AG08396 (cell line): ENCODE results near the gene DTX3.
"Not testable (repeated sequence)": the region's sequence is repeated elsewhere in the genome, so short reads cannot be mapped to it uniquely, and the experiment has no call there.

Experiments
- DNase-seq: peaks from one replicate; pipeline ENCODE4 v3.0.0; 2012; ENCODE audit warnings: low spot score, mixed read lengths

The DTX3 gene

GRCh38 chr12:57632073-57632957, 27.7 kb downstream of the DTX3 start:
- peak; percentile 55 for DNase-seq

- DNase-seq, result peak; percentile 91
Measured at GRCh38 chr12:57632958-57633840, 28.6 kb downstream of the DTX3 start, which contains the start of gene B4GALNT1. TSS of gene B4GALNT1 (minus strand) at chr12:57633201. CDS start at chr12:57632132, 1,069 bp downstream.

GRCh38 chr12:57636731-57637130, 32.1 kb downstream of the DTX3 start:
- DNase-seq, result not testable (repeated sequence)

GRCh38 chr12:57637364-57637763, 32.7 kb downstream of the DTX3 start:
- DNase-seq, result no peak

- DNase-seq, result no peak
Measured at GRCh38 chr12:57638096-57638495, 33.5 kb downstream of the DTX3 start.

- no peak for DNase-seq
Measured at GRCh38 chr12:57640175-57641042, 35.8 kb downstream of the DTX3 start.

- DNase-seq, result no peak
Measured at GRCh38 chr12:57641699-57642442, 37.2 kb downstream of the DTX3 start.

- not testable (repeated sequence) for DNase-seq
Measured at GRCh38 chr12:57645990-57646658, 41.5 kb downstream of the DTX3 start.

- not testable (repeated sequence) for DNase-seq
Measured at GRCh38 chr12:57646659-57647049, 42.0 kb downstream of the DTX3 start.

- DNase-seq, result no peak
Measured at GRCh38 chr12:57654042-57654441, 49.4 kb downstream of the DTX3 start.

GRCh38 chr12:57655541-57656240, 51.1 kb downstream of the DTX3 start:
- DNase-seq, result no peak

- DNase-seq, result not testable (repeated sequence)
Measured at GRCh38 chr12:57656408-57656807, 51.8 kb downstream of the DTX3 start.

GRCh38 chr12:57657744-57658143, 53.1 kb downstream of the DTX3 start:
- DNase-seq, result no peak

GRCh38 chr12:57658890-57659289, 54.3 kb downstream of the DTX3 start:
- DNase-seq, result no peak
